Kidney epithelial cell (primary cell): ENCODE results near the gene ZNF777. TPM values are rescaled to one million over a fixed set of nuclear protein-coding genes. Genes with fewer than 3 reads are reported as not detected.

Source experiments
- DNase-seq: peaks from one replicate; pipeline ENCODE4 v3.0.0-alpha.2; 2010; ENCODE audit warnings: low read depth
- H3K27me3 ChIP-seq: 2 replicates; pipeline ENCODE4 v1.6.0; 2011; ENCODE audit warnings: low read length; ENCODE audit not compliant: control insufficient read depth, insufficient read depth
- H3K36me3 ChIP-seq: 2 replicates; pipeline ENCODE4 v1.5.1; 2011; ENCODE audit warnings: low read length; ENCODE audit not compliant: control insufficient read depth, insufficient read depth
- H3K4me3 ChIP-seq: 2 replicates; pipeline ENCODE4 v1.5.1; 2011; ENCODE audit warnings: low read depth, mild to moderate bottlenecking, control low read depth, low read length
- CTCF ChIP-seq: IDR thresholded peaks from 2 replicates; pipeline ENCODE4 v1.5.1; 2011; ENCODE audit warnings: mild to moderate bottlenecking, moderate library complexity, low read length, control low read depth, inconsistent platforms; ENCODE audit not compliant: insufficient read depth, poor library complexity, severe bottlenecking
- total RNA-seq: library from RNA; depleted of rRNA; stranded (reverse); fragments of >200 nt; gene quantifications from 2 replicates; pipeline ENCODE4 v1.2.3, GENCODE V29; 2015

ZNF777 gene
- total RNA-seq, 1 donor from 2014 or later, result 14.4 TPM

- no peak for TF ChIP-seq CTCF
- no peaks in the 10 kb centered on the region for H3K36me3 ChIP-seq
- no peaks in the 10 kb centered on the region for H3K27me3 ChIP-seq
- H3K4me3 ChIP-seq, result peak overlapping the region; percentile 70
- no peak for DNase-seq
Measured at GRCh38 chr7:149459201-149459539, 1.7 kb downstream of the ZNF777 start.

DNA sequence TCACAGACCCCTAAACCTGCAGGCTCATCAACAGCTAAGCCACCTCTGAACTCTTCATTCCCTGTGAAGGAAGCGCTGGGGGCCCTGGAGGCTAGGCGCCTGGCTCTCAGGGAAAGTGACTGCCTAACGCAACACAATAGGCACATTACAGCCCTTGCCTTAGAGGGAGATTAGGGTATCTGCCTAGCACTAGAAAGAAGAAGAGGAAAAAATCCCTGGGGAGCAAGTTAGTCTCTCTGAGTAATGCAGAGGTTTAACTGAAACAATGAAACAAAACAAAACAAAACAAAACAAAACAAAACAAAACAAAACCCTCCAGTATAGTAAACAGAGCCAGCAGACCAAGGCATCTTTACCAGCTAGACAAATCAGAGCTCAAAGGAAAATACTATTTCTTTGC lies 2.6 kb downstream of the ZNF777 start:
- Histone ChIP-seq H3K27me3 (no peaks in the 10 kb centered on the region), H3K4me3 (no peak overlapping the region), H3K36me3 (no peaks in the 10 kb centered on the region)
- TF ChIP-seq CTCF, result no peak
- DNase-seq, result no peak

- DNase-seq, result no peak
- TF ChIP-seq CTCF, result no peak
- H3K36me3 ChIP-seq, result no peaks in the 10 kb centered on the region
- H3K27me3 ChIP-seq, result no peaks in the 10 kb centered on the region
- H3K4me3 ChIP-seq, result no peak overlapping the region
Measured at GRCh38 chr7:149457766-149458165, 3.1 kb downstream of the ZNF777 start.

- no peak for TF ChIP-seq CTCF
- DNase-seq, result no peak
- Histone ChIP-seq H3K36me3 (no peaks in the 10 kb centered on the region), H3K27me3 (no peaks in the 10 kb centered on the region), H3K4me3 (no peak overlapping the region)
Measured at GRCh38 chr7:149456506-149457421, 4.1 kb downstream of the ZNF777 start.

DNA sequence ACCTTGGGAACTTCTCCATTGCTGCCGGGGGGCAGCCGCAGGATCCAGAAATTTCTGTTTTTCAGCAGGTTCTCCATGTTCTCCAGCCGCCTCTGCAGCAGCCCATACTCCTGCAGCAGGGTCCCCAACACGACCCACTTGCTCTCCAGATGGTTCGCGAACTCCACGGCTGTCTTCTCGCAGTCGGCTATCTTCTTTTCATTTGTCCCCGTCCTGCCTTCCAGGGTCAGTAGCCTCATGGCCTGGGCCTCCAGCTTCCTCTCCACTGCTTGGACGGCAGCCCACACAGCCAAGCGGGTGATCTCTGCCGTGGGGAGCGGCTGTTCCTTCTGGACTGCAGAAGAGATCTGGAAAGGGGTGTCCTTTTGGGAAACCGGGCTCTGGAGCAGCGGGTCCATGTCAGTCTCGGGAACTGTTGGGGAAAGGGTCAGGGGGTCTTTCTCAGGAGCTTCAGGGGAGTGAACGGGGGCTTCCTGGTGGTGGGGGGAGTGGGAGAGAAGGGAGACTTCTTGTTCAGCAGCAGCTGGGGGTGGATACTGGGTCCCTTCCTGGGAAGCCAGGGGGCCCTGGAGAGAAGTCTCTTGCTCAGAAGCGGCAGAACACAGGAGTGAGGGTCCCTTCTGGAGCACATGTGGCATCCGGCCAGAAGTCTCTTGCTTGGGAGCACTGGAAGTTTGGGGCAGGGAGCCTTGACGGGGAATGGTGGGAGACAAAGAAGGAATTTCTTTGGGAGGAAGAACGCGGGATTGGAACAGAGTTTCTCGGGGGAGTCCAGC lies 5.5 kb downstream of the ZNF777 start:
- no peak overlapping the region for H3K4me3 ChIP-seq
- DNase-seq, result no peak
- no peak for TF ChIP-seq CTCF
- no peaks in the 10 kb centered on the region for H3K27me3 ChIP-seq
- no peaks in the 10 kb centered on the region for H3K36me3 ChIP-seq
